ENCODE measurements around the gene STARD3.

STARD3 gene

DNA sequence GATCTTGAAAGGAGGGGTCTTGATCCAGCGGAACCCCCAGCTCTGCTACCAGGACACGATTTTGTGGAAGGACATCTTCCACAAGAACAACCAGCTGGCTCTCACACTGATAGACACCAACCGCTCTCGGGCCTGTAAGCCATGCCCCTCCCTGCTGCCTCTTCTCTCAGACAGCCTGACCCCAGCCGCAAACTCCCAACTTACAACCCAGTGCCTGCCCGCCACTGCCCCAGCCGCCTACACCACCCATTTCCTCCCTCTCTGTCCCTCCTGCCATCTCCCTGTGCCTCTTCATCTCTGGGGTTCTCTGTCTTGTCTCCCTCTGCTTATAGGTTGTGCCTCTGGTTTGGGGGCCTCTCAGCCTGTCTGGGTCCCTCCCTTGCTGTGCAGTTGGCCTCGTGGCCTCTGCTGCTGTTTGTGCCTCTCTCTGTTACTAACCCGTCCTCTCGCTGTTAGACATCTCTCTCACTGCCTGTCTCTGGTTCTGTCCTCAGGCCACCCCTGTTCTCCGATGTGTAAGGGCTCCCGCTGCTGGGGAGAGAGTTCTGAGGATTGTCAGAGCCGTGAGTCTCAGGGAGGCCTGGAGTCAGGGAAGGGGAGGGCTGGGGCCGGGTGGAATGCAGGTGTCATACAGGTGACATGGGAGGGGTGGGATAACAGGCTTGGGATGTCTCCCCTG, 72.5 kb downstream of the STARD3 start:
- TF ChIP-seq, protein P1, sequence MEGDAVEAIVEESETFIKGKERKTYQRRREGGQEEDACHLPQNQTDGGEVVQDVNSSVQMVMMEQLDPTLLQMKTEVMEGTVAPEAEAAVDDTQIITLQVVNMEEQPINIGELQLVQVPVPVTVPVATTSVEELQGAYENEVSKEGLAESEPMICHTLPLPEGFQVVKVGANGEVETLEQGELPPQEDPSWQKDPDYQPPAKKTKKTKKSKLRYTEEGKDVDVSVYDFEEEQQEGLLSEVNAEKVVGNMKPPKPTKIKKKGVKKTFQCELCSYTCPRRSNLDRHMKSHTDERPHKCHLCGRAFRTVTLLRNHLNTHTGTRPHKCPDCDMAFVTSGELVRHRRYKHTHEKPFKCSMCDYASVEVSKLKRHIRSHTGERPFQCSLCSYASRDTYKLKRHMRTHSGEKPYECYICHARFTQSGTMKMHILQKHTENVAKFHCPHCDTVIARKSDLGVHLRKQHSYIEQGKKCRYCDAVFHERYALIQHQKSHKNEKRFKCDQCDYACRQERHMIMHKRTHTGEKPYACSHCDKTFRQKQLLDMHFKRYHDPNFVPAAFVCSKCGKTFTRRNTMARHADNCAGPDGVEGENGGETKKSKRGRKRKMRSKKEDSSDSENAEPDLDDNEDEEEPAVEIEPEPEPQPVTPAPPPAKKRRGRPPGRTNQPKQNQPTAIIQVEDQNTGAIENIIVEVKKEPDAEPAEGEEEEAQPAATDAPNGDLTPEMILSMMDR (IDR thresholded peaks at IDR 0.05) = no peak

DNA sequence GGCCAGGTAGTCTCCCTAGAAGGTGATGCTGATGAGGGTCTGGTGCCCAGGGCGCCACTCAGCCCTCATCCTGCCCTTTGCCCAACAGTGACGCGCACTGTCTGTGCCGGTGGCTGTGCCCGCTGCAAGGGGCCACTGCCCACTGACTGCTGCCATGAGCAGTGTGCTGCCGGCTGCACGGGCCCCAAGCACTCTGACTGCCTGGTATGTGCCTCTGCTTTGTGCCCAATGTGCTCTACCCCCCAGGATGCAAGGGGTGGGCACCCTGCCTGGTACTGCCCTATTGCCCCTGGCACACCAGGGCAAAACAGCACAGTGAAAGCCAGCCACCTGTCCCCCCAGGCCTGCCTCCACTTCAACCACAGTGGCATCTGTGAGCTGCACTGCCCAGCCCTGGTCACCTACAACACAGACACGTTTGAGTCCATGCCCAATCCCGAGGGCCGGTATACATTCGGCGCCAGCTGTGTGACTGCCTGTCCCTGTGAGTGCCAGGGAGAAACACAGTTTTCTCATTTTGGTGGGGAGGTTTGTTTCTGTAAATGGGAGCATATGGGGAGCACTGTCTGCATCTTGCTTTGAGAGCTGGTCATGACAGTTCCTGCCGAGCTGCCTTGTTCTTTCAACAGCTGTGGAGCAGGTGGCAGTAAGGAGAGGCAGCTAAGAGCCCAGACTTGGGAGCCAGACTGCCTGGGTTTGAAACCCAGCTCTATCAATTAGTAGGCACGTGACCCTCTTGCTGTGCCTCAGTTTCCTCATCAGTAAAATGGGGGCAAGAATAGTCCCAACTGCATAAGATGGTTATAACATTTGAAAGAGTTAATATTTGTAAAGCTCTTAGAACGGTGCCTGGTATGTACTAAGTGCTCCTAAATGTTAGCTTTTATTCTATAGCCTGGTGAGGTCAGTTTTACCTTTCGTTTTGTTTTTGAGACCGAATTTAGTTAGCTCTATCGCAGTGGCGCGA, 73.3 kb downstream of the STARD3 start:
- TF ChIP-seq, protein P1 (IDR thresholded peaks at IDR 0.05) = no peak

DNA sequence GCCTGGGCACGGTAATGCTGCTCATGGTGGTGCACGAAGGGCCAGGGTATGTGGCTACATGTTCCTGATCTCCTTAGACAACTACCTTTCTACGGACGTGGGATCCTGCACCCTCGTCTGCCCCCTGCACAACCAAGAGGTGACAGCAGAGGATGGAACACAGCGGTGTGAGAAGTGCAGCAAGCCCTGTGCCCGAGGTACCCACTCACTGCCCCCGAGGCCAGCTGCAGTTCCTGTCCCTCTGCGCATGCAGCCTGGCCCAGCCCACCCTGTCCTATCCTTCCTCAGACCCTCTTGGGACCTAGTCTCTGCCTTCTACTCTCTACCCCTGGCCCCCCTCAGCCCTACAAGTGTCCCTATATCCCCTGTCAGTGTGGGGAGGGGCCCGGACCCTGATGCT, 74.9 kb downstream of the STARD3 start:
- TF ChIP-seq, protein P1 (IDR thresholded peaks at IDR 0.05) = no peak
